Stomach (tissue), 9 donors: ENCODE data around the gene ALG1L2. TPM values are rescaled to one million over a fixed set of nuclear protein-coding genes. Genes with fewer than 3 reads are reported as not detected.
"Not testable (repeated sequence)": the region's sequence is repeated elsewhere in the genome, so short reads cannot be mapped to it uniquely, and the experiment has no call there.

Experiments
- DNase-seq, 2 donors: peaks; one replicate each; pipeline versions ENCODE4 v3.0.0 to v3.0.0-alpha.2; 2013 to 2019
- H3K27ac ChIP-seq, 5 donors: fragments of 200-600 bp in 4 of 5; sonication (generic) in 4 of 5; one replicate each; pipeline ENCODE4 v1.5.1; 2013 to 2019; ENCODE audit warnings: mild to moderate bottlenecking in 1 of 5, moderate library complexity in 1 of 5
- H3K27me3 ChIP-seq, 3 donors: fragments of 200-600 bp; sonication (generic); one replicate each; pipeline ENCODE4 v1.5.1; 2017 to 2019; ENCODE audit warnings: mixed run types in 1 of 3
- H3K36me3 ChIP-seq, 4 donors: fragments of 200-600 bp; sonication (generic); 1 replicate in 3 of 4; 2 replicates in 1 of 4; pipeline ENCODE4 v1.5.1; 2016 to 2019
- H3K4me1 ChIP-seq, 4 donors: fragments of 200-600 bp; sonication (generic); one replicate each; pipeline ENCODE4 v1.5.1; 2016 to 2019
- H3K4me3 ChIP-seq, 4 donors: fragments of 200-600 bp; sonication (generic) in 3 of 4; one replicate each; pipeline ENCODE4 v1.5.1; 2016 to 2019; ENCODE audit warnings: mild to moderate bottlenecking in 1 of 4
- H3K9me3 ChIP-seq, 4 donors: fragments of 200-600 bp; sonication (generic); one replicate each; pipeline ENCODE4 v1.5.1; 2016 to 2019
- EP300 ChIP-seq: sonication (generic); formaldehyde crosslinking; IDR thresholded peaks from one replicate; pipeline ENCODE4 v1.6.1; 2017; ENCODE audit warnings: antibody characterized with exemption
- POLR2A ChIP-seq, 4 donors: fragments of 450-650 bp; IDR thresholded peaks; one replicate each; pipeline ENCODE4 v1.6.1; 2016; ENCODE audit warnings: antibody characterized with exemption in 4 of 4, control low read depth in 2 of 4, mild to moderate bottlenecking in 1 of 4, moderate library complexity in 1 of 4
- POLR2AphosphoS5 ChIP-seq, 3 donors: sonication (generic); formaldehyde crosslinking; IDR thresholded peaks; one replicate each; pipeline ENCODE4 v1.6.1; 2016; ENCODE audit warnings: antibody characterized with exemption in 3 of 3
- WGBS, 5 donors: extraction: QIAGEN DNeasy Blood & Tissue Kit in 3 of 5; methylation state at CpG; one replicate each; pipeline versions ENCODE4 v1.1.5 to v1.1.7; 2013 to 2018; 5-methylcytosine and 5-hydroxymethylcytosine counted together
- intact Hi-C: fragments of 100-400 bp; cut with DNase I; formaldehyde crosslinking; loops from one replicate; pipeline ENCODE4 v1.15.1; 2023; ENCODE audit warnings: low total_unique reads
- polyA plus RNA-seq, 3 donors: library from polyadenylated mRNA; stranded (reverse); fragments of 200-250 nt; gene quantifications; one replicate each; pipeline ENCODE4 v1.2.3, GENCODE V29; 2013
- total RNA-seq, 5 donors: library from RNA; depleted of rRNA; stranded (reverse); fragments of >200 nt; gene quantifications; one replicate each; pipeline versions ENCODE4 v1.1.0 to v1.2.3, GENCODE V29; 2014 to 2016
- TF ChIP-seq, protein P1 (sequence below), 7 experiments: fragments of 450-650 bp in 4 of 7; fragments of 200-600 bp in 3 of 7; sonication (generic) in 3 of 7; IDR thresholded peaks; one replicate each; pipeline ENCODE4 v1.5.1; 2016 to 2019; ENCODE audit warnings: antibody characterized with exemption in 7 of 7, control low read depth in 2 of 7, mild to moderate bottlenecking in 1 of 7
- donor health status: healthy with polysubstance abuse.
- donor health status: Bipolar disorder and iron deficiency.
- donor health status: healthy.

The ALG1L2 gene
- total and polyA plus RNA-seq, 8 donors = not detected

DNA sequence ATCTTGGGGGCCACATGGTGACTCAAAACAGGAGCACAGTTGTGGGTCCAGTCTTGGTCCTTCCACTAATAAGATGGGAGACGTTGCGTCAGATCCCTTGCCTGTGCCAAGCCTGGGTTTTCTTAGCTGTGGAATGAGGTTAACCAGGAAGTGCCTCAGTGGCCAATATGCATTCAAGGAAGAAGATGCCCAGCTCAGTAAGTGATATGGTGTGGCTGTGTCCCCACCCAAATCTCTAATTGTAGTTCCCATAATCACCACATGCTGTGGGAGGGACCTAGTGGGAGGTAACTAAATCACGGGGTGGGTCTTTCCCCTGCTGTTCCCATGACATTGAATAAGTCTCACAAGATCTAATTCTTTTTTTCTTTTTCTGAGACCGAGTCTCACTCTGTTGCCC is 6.4 kb downstream of the ALG1L2 start:
- Histone ChIP-seq H3K4me1 (no peaks in the 10 kb centered on the region), H3K27me3 (no peaks in the 10 kb centered on the region), H3K9me3 (no peaks in the 10 kb centered on the region), H3K4me3 (no peak overlapping the region), H3K36me3 (no peaks in the 10 kb centered on the region), H3K27ac (no peak overlapping the region)
- intact Hi-C loops = no loop called here
- 34 to 71% (median 66%) methylated on average over 4 of the region's 4 CpGs for WGBS, 5 donors
- TF ChIP-seq POLR2A (IDR thresholded peaks at IDR 0.05) = no peak
- TF ChIP-seq EP300 = no peak
- no peak for TF ChIP-seq POLR2AphosphoS5 (IDR thresholded peaks at IDR 0.05)
- TF ChIP-seq, protein P1, sequence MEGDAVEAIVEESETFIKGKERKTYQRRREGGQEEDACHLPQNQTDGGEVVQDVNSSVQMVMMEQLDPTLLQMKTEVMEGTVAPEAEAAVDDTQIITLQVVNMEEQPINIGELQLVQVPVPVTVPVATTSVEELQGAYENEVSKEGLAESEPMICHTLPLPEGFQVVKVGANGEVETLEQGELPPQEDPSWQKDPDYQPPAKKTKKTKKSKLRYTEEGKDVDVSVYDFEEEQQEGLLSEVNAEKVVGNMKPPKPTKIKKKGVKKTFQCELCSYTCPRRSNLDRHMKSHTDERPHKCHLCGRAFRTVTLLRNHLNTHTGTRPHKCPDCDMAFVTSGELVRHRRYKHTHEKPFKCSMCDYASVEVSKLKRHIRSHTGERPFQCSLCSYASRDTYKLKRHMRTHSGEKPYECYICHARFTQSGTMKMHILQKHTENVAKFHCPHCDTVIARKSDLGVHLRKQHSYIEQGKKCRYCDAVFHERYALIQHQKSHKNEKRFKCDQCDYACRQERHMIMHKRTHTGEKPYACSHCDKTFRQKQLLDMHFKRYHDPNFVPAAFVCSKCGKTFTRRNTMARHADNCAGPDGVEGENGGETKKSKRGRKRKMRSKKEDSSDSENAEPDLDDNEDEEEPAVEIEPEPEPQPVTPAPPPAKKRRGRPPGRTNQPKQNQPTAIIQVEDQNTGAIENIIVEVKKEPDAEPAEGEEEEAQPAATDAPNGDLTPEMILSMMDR (IDR thresholded peaks at IDR 0.05) = no peak
- no peak for DNase-seq

DNA sequence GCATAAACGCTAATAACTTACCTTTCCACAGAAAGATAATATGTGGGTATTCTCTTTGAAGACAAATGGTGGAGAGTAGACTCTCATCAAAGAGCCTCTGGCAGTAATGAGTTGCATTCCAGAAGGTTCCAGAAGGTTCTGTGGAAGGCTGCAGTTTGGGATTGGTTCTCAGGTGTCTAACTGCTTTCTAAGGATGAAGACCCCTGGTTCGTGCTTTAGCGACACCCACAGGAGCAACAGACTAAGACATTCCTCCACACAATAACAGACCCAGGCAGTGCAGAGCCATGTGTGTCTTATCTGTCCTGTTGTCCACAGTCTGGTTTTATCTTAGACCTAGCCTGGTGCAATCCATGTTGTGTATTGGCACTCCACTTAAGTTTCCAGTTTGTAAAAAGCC is 9.1 kb downstream of the ALG1L2 start:
- WGBS, 5 donors = 50 to 78% (median 70%) methylated on average over 3 of the region's 3 CpGs
- H3K9me3 ChIP-seq, intact Hi-C loops, H3K36me3 ChIP-seq, H3K27ac ChIP-seq, H3K4me3 ChIP-seq, DNase-seq, H3K27me3 ChIP-seq: not testable (repeated sequence)
- H3K4me1 ChIP-seq = peaks cover 0 to 23% (median 11%) of the 10 kb centered on the region in 4 donors

DNA sequence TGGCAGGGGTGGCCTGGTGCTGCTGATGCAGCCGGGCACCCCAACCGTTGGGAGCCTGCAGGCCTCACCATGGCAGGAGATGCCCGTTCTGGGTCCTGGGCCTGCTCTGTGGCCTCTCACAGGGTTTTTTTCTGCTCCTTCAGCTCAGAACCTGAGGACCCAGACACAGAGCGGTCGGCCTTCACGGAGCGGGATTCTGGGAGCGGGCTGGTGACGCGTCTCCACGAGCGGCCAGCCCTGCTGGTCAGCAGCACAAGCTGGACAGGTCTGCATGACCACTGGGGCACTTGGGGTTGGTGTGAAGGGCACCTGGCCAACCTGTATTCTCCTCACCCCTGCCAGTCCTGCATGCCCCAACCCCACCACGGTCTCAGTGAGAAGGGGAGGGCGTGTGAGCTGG is 10.3 kb downstream of the ALG1L2 start:
- TF ChIP-seq, protein P1 (IDR thresholded peaks at IDR 0.05) = no peak
- TF ChIP-seq POLR2A (IDR thresholded peaks at IDR 0.05) (no peak), EP300 (no peak), POLR2AphosphoS5 (IDR thresholded peaks at IDR 0.05) (no peak)
- no peaks in the 10 kb centered on the region for H3K27me3 ChIP-seq
- no peaks in the 10 kb centered on the region for H3K36me3 ChIP-seq
- no peaks in the 10 kb centered on the region for H3K9me3 ChIP-seq
- DNase-seq = no peak
- H3K27ac ChIP-seq = no peak overlapping the region
- H3K4me1 ChIP-seq = peaks cover 0 to 26% (median 11%) of the 10 kb centered on the region in 4 donors
- WGBS, 5 donors = 92 to 100% (median 97%) methylated on average over 10 to 14 of the region's 14 CpGs
- no peak overlapping the region for H3K4me3 ChIP-seq
- intact Hi-C loops = no loop called here

DNA sequence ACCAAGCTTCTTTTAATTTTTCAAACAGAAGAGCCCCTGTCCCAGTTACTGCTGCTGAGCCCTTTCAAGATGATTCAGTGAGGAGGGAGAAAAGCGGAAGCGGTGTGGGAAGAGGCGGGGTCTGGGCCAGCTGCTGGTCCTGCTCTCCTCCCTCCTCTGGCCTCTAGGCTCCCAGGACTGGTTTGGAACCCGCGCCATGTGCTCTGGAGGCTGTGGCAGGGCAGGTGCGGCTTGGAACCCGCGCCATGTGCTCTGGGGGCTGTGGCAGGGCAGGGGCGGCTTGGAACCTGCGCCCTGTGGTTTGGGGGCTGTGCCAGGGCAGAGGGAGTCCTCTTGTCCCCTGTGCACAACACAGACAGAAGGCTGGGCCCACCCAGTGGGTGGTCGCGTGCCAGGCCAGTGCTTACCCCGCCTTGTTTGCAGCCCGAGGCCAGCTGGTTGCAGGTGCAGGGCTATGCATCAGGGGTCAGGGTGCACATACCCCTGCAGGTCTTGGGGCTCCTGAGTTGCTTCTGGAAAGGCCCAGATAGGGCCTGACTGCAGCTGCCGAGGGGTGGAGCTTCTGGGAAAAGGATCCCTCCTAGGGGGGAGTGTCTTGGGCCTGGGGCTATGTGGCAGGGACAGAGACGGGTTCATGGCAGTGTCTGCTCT is 12.2 kb downstream of the ALG1L2 start:
- DNase-seq = peak in 1 of 2 donors; percentile 38
- intact Hi-C loops = no loop called here
- H3K4me1 ChIP-seq = peaks cover 0 to 26% (median 11%) of the 10 kb centered on the region in 4 donors
- H3K27me3 ChIP-seq = no peaks in the 10 kb centered on the region
- H3K27ac ChIP-seq = peak overlapping the region in 4 of 5 donors; percentile 44 to 75 (median 59)
- TF ChIP-seq, protein P1 (IDR thresholded peaks at IDR 0.05) = no peak
- TF ChIP-seq POLR2AphosphoS5 (IDR thresholded peaks at IDR 0.05) (no peak), EP300 (no peak), POLR2A (IDR thresholded peaks at IDR 0.05) (no peak)
- H3K9me3 ChIP-seq = no peaks in the 10 kb centered on the region
- WGBS, 5 donors = 46 to 72% (median 57%) methylated on average over 3 to 16 of the region's 16 CpGs
- H3K36me3 ChIP-seq = no peaks in the 10 kb centered on the region
- H3K4me3 ChIP-seq = peak overlapping the region in 2 of 4 donors; percentile 22 to 32

DNA sequence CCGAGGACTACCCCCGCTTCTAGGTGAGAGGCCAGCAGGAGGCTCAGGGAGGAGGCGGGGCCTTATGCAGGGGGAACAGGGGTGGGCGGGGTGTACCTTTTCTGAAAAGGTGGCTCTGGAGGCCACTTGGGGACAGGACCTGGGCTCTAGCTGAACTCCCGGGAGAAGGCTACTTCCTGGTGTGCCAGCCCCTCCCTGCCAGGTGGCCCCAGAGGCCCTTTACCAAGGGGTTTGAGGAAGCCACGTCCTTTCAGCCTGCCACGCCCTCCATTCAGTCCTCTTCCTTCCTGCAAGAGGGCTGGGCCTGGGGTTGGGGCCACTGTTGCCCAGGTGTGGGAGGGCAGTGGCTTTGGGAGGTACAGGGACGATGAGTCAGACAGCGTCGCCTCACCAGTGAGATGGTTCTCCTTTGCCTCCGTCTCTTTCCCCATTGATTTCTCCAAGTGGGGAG is 12.9 kb downstream of the ALG1L2 start:
- peak overlapping the region in 4 of 5 donors; percentile 44 to 75 (median 59) for H3K27ac ChIP-seq
- H3K9me3 ChIP-seq, H3K36me3 ChIP-seq, H3K27me3 ChIP-seq, intact Hi-C loops: not testable (repeated sequence)
- DNase-seq = peak; percentile 64 to 82
- peaks cover 0 to 26% (median 11%) of the 10 kb centered on the region in 4 donors for H3K4me1 ChIP-seq
- peak in 1 of 3 donors; percentile 31 for TF ChIP-seq POLR2AphosphoS5 (IDR thresholded peaks at IDR 0.05)
- peak overlapping the region in 2 of 4 donors; percentile 22 to 32 for H3K4me3 ChIP-seq
- WGBS, 5 donors = 19 to 58% (median 33%) methylated on average over 6 to 11 of the region's 11 CpGs

DNA sequence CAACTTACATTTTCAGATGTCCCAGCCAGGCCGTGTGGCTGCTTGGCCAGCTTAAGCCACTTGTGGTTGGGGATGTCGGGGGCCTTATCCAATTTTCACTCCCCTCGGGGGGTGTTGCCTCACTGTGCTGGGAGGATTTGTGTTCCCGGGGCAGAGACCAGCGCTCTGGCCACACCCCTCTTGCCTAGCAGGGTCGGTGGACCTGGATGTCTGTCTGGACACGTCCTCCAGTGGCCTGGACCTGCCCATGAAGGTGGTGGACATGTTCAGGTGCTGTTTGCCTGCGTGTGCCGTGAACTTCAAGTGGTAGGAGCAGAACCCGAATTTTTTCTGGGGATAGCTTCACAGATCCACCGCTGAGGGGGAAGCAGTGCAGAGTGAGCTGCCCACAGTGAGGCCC is 14.2 kb downstream of the ALG1L2 start:
- H3K36me3 ChIP-seq, H3K9me3 ChIP-seq, H3K4me3 ChIP-seq, intact Hi-C loops, H3K27me3 ChIP-seq: not testable (repeated sequence)
- 26 to 34% (median 32%) methylated on average over 11 of the region's 11 CpGs for WGBS, 5 donors
- H3K27ac ChIP-seq = peak overlapping the region in 2 of 5 donors; percentile 35 to 71
- H3K4me1 ChIP-seq = peaks cover 0 to 26% (median 11%) of the 10 kb centered on the region in 4 donors
- peak in 1 of 2 donors; percentile 33 for DNase-seq

DNA sequence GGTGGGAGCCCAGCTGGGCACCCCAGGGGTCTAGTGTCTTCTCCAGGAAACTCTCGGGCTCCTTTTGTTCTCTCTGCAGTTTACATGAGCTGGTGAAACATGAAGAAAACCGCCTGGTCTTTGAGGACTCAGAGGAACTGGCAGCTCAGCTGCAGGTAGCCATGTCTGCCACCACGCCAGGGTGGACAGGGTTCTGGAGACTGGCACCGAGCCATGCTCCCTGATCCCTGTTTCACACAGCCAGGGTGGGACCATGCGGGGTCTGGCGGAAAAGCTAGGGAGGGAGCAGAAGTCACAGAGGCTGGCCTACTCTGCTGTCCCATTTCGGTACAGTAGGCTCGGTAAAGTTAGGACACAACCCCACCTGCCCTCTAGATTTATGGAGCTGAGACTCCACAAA is 15.5 kb downstream of the ALG1L2 start:
- DNase-seq, intact Hi-C loops, H3K9me3 ChIP-seq, H3K4me3 ChIP-seq, H3K27me3 ChIP-seq, H3K36me3 ChIP-seq, H3K27ac ChIP-seq: not testable (repeated sequence)
- peaks cover 0 to 26% (median 11%) of the 10 kb centered on the region in 4 donors for H3K4me1 ChIP-seq
- WGBS, 5 donors = 74 to 92% (median 85%) methylated on average over 3 to 8 of the region's 8 CpGs
